ENCODE data around the gene ZNF469.

The ZNF469 gene

GRCh38 chr16:88347656-88348376 lies 34.9 kb upstream of the ZNF469 start:
- Histone ChIP-seq H3K9me3 (ENCODE audit: control insufficient read depth in 2 of 2, low read length in 2 of 2) (no peaks in the 10 kb centered on the region), H3K9ac (ENCODE audit: low read depth in 1 of 2, low read length in 2 of 2) (no peak overlapping the region), H3K4me3 (ENCODE audit: low read length in 2 of 2) (no peak overlapping the region), H3K27me3 (ENCODE audit: control insufficient read depth in 2 of 2, insufficient read depth in 2 of 2, low read length in 2 of 2) (no peaks in the 10 kb centered on the region), H3K36me3 (ENCODE audit: control insufficient read depth in 2 of 2, insufficient read depth in 2 of 2, low read length in 2 of 2) (no peaks in the 10 kb centered on the region), H3K4me1 (ENCODE audit: control insufficient read depth in 2 of 2, insufficient read depth in 2 of 2, low read length in 2 of 2) (no peaks in the 10 kb centered on the region), H3K27ac (ENCODE audit: low read depth in 2 of 2, low read length in 2 of 2) (no peak overlapping the region)

- Histone ChIP-seq H3K36me3 (ENCODE audit: control insufficient read depth in 2 of 2, insufficient read depth in 2 of 2, low read length in 2 of 2) (no peaks in the 10 kb centered on the region), H3K9me3 (ENCODE audit: control insufficient read depth in 2 of 2, low read length in 2 of 2) (no peaks in the 10 kb centered on the region), H3K9ac (ENCODE audit: low read depth in 1 of 2, low read length in 2 of 2) (no peak overlapping the region), H3K4me3 (ENCODE audit: low read length in 2 of 2) (no peak overlapping the region), H3K4me1 (ENCODE audit: control insufficient read depth in 2 of 2, insufficient read depth in 2 of 2, low read length in 2 of 2) (no peaks in the 10 kb centered on the region), H3K27ac (ENCODE audit: low read depth in 2 of 2, low read length in 2 of 2) (no peak overlapping the region), H3K27me3 (ENCODE audit: control insufficient read depth in 2 of 2, insufficient read depth in 2 of 2, low read length in 2 of 2) (no peaks in the 10 kb centered on the region)
Observed at GRCh38 chr16:88348377-88349152, 34.2 kb upstream of the ZNF469 start.

GRCh38 chr16:88349153-88349902 lies 33.4 kb upstream of the ZNF469 start:
- no peaks in the 10 kb centered on the region for H3K36me3 ChIP-seq (ENCODE audit: control insufficient read depth in 2 of 2, insufficient read depth in 2 of 2, low read length in 2 of 2)
- H3K4me3 ChIP-seq (ENCODE audit: low read length in 2 of 2) = no peak overlapping the region
- no peaks in the 10 kb centered on the region for H3K27me3 ChIP-seq (ENCODE audit: control insufficient read depth in 2 of 2, insufficient read depth in 2 of 2, low read length in 2 of 2)
- no peak overlapping the region for H3K27ac ChIP-seq (ENCODE audit: low read depth in 2 of 2, low read length in 2 of 2)
- H3K9ac ChIP-seq (ENCODE audit: low read depth in 1 of 2, low read length in 2 of 2) = no peak overlapping the region
- no peaks in the 10 kb centered on the region for H3K9me3 ChIP-seq (ENCODE audit: control insufficient read depth in 2 of 2, low read length in 2 of 2)
- H3K4me1 ChIP-seq (ENCODE audit: control insufficient read depth in 2 of 2, insufficient read depth in 2 of 2, low read length in 2 of 2) = no peaks in the 10 kb centered on the region

- no peaks in the 10 kb centered on the region for H3K4me1 ChIP-seq (ENCODE audit: control insufficient read depth in 2 of 2, insufficient read depth in 2 of 2, low read length in 2 of 2)
- no peaks in the 10 kb centered on the region for H3K27me3 ChIP-seq (ENCODE audit: control insufficient read depth in 2 of 2, insufficient read depth in 2 of 2, low read length in 2 of 2)
- H3K9ac ChIP-seq (ENCODE audit: low read depth in 1 of 2, low read length in 2 of 2) = no peak overlapping the region
- H3K4me3 ChIP-seq (ENCODE audit: low read length in 2 of 2) = no peak overlapping the region
- no peak overlapping the region for H3K27ac ChIP-seq (ENCODE audit: low read depth in 2 of 2, low read length in 2 of 2)
- no peaks in the 10 kb centered on the region for H3K36me3 ChIP-seq (ENCODE audit: control insufficient read depth in 2 of 2, insufficient read depth in 2 of 2, low read length in 2 of 2)
- H3K9me3 ChIP-seq (ENCODE audit: control insufficient read depth in 2 of 2, low read length in 2 of 2) = no peaks in the 10 kb centered on the region
Observed at GRCh38 chr16:88349903-88350900, 32.6 kb upstream of the ZNF469 start.

GRCh38 chr16:88350922-88351321 lies 31.8 kb upstream of the ZNF469 start:
- Histone ChIP-seq H3K4me1 (ENCODE audit: control insufficient read depth in 2 of 2, insufficient read depth in 2 of 2, low read length in 2 of 2) (no peaks in the 10 kb centered on the region), H3K27ac (ENCODE audit: low read depth in 2 of 2, low read length in 2 of 2) (no peak overlapping the region), H3K36me3 (ENCODE audit: control insufficient read depth in 2 of 2, insufficient read depth in 2 of 2, low read length in 2 of 2) (no peaks in the 10 kb centered on the region), H3K4me3 (ENCODE audit: low read length in 2 of 2) (no peak overlapping the region), H3K27me3 (ENCODE audit: control insufficient read depth in 2 of 2, insufficient read depth in 2 of 2, low read length in 2 of 2) (no peaks in the 10 kb centered on the region), H3K9me3 (ENCODE audit: control insufficient read depth in 2 of 2, low read length in 2 of 2) (no peaks in the 10 kb centered on the region), H3K9ac (ENCODE audit: low read depth in 1 of 2, low read length in 2 of 2) (no peak overlapping the region)

GRCh38 chr16:88351491-88352101 lies 31.2 kb upstream of the ZNF469 start:
- Histone ChIP-seq H3K4me1 (ENCODE audit: control insufficient read depth in 2 of 2, insufficient read depth in 2 of 2, low read length in 2 of 2) (no peaks in the 10 kb centered on the region), H3K9ac (ENCODE audit: low read depth in 1 of 2, low read length in 2 of 2) (no peak overlapping the region), H3K9me3 (ENCODE audit: control insufficient read depth in 2 of 2, low read length in 2 of 2) (no peaks in the 10 kb centered on the region), H3K27me3 (ENCODE audit: control insufficient read depth in 2 of 2, insufficient read depth in 2 of 2, low read length in 2 of 2) (no peaks in the 10 kb centered on the region), H3K27ac (ENCODE audit: low read depth in 2 of 2, low read length in 2 of 2) (no peak overlapping the region), H3K4me3 (ENCODE audit: low read length in 2 of 2) (no peak overlapping the region), H3K36me3 (ENCODE audit: control insufficient read depth in 2 of 2, insufficient read depth in 2 of 2, low read length in 2 of 2) (no peaks in the 10 kb centered on the region)

GRCh38 chr16:88352261-88353200 lies 30.2 kb upstream of the ZNF469 start:
- Histone ChIP-seq H3K27me3 (ENCODE audit: control insufficient read depth in 2 of 2, insufficient read depth in 2 of 2, low read length in 2 of 2) (no peaks in the 10 kb centered on the region), H3K27ac (ENCODE audit: low read depth in 2 of 2, low read length in 2 of 2) (no peak overlapping the region), H3K4me3 (ENCODE audit: low read length in 2 of 2) (no peak overlapping the region), H3K9me3 (ENCODE audit: control insufficient read depth in 2 of 2, low read length in 2 of 2) (no peaks in the 10 kb centered on the region), H3K36me3 (ENCODE audit: control insufficient read depth in 2 of 2, insufficient read depth in 2 of 2, low read length in 2 of 2) (no peaks in the 10 kb centered on the region), H3K9ac (ENCODE audit: low read depth in 1 of 2, low read length in 2 of 2) (no peak overlapping the region), H3K4me1 (ENCODE audit: control insufficient read depth in 2 of 2, insufficient read depth in 2 of 2, low read length in 2 of 2) (no peaks in the 10 kb centered on the region)

- Histone ChIP-seq H3K27ac (ENCODE audit: low read depth in 2 of 2, low read length in 2 of 2) (no peak overlapping the region), H3K27me3 (ENCODE audit: control insufficient read depth in 2 of 2, insufficient read depth in 2 of 2, low read length in 2 of 2) (no peaks in the 10 kb centered on the region), H3K4me3 (ENCODE audit: low read length in 2 of 2) (no peak overlapping the region)
Observed at GRCh38 chr16:88353232-88353631, 29.5 kb upstream of the ZNF469 start.

More at GRCh38 chr16:88353232-88353631, 29.5 kb upstream of the ZNF469 start:
- H3K4me1 ChIP-seq (ENCODE audit: control insufficient read depth in 2 of 2, insufficient read depth in 2 of 2, low read length in 2 of 2) = no peaks in the 10 kb centered on the region
- H3K9me3 ChIP-seq (ENCODE audit: control insufficient read depth in 2 of 2, low read length in 2 of 2) = no peaks in the 10 kb centered on the region
- H3K36me3 ChIP-seq (ENCODE audit: control insufficient read depth in 2 of 2, insufficient read depth in 2 of 2, low read length in 2 of 2) = no peaks in the 10 kb centered on the region
- no peak overlapping the region for H3K9ac ChIP-seq (ENCODE audit: low read depth in 1 of 2, low read length in 2 of 2)
